SK-N-DZ (cell line): ENCODE measurements around the gene MACROD1.

Experiments
- DNase-seq: peaks from one replicate; pipeline ENCODE4 v3.0.0-alpha.2; 2015; ENCODE audit warnings: low spot score

MACROD1 gene

DNA sequence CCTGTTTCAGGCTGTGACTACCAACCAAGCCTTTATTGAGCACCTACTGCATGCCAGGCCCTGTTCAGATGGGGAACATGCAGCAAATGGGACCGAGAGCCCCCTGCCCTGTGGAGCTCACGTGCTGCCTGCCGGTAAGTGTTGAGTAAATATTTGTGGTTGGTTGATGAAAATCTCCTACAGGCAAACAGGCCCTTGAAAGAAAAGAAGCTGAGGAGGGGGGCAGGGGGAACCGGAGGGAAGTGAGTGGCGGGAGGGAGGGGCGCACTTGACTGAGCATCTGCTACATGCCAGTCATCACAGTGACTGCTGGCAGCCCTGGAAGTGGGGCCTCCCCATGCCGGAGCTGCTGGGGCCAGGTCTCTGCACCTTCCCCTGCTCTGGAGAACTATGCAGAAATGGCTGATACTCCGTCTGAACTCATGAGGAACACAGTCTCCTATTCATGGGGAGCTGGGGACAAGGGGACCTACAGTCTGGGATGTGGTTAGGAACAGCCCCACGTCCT is 34.2 kb downstream of the MACROD1 start:
- no peak for DNase-seq

DNA sequence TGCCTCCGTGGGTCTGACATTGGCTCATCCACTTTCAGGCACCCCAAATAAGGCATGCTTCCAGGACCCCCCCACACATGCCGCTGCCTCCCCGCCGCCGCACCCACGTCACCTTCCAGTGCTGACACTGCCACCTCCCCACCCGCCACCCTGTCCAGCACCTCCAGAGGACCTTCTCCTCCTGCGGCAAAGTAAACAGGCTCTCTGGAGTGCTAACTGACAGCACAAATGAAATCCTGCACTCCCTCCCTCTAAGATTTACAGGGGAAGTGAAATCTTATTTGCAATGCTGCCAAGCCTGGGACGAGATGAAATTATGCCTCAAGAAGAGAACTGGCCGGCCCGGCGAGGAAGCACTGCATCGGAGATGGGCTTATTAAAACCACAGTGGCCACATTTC is 35.3 kb downstream of the MACROD1 start:
- no peak for DNase-seq

DNA sequence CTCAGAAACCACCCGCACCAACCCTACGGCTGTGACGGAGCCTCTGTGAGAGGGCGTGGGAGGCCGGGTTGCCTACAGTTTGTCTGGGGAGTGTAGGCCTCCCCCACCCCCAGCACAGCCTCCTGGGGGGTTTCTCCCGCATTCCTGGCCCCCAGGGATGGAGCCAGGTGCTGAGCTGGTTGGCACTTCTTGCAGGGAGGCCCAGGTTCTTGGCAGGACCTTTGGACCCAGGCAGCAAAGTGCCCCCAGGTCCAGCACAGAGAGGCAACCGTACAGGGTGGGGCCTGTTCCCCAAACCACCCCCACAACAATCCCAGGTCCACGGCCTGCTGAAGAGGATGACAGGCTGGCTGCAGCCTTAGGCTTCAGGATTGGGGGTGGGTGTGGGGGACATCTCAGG is 36.5 kb downstream of the MACROD1 start:
- no peak for DNase-seq

DNA sequence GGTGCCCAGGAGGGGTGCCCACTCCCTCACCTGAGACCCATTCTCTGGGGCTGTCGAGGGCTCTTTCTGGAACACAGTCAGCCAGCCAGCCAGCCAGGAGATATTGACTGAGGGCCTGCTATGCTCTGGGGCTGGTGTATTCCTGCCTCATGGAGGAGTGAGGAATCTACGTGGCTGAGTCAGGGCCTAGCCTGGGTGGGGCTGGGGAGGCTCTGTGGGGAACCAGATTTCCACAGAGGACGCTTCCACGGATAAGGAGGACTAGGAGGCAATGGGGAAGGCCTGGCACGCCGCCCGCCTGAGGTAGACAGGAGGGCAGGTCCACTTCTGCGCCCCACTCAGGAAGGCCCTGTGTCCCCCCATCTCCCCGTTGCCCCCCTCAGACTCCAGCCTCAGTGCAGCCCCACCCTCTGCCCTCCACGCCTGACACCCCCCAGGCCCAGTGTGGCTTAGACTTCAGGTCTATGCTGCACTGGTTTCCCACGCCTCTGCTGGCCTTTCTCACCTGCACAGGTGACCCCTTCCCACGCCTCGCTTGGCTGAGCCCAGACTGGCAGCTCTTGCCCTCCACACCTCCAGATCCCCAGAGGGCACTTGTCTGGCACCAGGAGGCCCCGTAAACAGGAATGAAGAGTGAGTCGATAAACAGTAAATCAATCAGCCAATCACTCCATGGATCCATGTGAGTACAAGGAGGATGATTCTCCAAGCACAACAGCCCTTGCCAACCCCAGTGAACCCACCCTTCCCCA is 37.5 kb downstream of the MACROD1 start:
- no peak for DNase-seq

DNA sequence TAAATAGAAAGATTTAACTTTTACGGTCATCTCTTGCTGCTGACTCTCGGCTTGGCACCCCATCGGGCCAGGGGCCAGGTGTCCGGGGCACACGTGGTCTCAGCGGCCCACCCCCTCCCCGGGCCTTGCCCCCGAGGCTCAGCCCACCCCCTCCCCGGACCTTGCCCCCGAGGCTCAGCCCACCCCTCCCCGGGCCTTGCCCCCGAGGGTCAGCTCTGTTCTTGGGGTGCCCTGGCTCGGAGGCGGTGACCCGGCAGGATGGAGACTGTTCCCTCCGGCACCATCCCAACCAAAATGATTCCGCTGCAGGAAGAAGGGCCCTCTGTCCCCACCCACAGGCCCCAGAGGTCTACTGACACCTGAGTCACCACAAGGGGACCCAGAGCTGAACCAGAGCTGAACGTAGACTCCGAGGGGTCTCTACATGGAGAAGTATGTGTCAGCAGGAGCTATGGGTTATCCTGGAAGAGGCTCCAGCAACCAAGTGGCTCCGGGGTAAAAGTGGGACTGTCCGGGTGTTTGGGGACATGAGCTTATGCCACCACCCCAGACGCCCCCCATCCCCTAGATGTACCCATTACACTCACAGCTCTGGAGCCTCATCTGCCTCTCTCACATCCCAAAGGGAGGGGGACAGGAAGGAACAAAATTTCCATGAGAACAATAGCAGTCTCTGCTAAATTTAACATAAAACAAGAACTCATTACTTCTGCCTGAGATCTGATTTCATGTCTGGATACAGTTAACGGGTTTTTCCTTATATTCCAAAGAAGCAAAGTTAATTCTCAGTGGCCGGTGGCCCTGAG is 38.4 kb downstream of the MACROD1 start:
- no peak for DNase-seq

DNA sequence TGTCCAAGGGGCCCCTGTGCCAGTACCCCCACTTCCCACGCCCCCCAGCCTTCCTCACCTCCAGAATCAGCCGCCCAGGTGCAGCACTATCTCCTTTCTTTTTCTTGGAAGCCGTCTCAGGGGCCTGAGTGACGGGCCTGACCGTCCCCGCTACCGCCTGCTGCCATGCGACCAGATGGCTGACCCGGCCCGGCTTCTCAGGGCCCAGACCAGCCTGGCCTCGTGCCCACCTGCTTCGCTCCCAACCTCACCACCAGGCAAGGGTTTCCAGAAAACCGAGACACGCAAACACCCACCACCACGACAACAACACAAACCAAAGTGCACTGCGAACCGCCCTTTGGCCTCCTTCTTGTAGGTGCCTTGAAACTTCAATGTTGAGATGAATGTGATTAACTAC is 39.1 kb downstream of the MACROD1 start:
- DNase-seq, result no peak

DNA sequence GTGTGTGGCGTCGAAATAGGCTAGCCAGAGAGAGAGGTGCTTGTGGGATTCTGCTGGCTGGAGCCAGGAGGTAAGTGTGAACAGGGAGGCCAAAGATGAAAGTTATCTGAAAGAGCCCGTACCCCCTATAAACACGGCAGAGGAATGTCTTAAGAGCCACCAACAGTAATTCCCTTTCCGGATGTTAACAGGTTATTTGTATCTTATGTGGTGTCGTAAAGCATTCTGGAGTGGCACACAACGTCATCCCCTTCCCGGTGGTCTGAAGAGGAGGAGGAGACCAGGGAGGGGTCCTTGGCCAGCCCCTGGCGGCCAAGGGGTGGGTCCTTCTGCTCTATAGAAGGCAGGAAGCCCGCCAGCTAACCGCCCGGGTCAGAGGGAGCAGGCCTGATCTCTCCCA is 39.5 kb downstream of the MACROD1 start:
- DNase-seq, result no peak

DNA sequence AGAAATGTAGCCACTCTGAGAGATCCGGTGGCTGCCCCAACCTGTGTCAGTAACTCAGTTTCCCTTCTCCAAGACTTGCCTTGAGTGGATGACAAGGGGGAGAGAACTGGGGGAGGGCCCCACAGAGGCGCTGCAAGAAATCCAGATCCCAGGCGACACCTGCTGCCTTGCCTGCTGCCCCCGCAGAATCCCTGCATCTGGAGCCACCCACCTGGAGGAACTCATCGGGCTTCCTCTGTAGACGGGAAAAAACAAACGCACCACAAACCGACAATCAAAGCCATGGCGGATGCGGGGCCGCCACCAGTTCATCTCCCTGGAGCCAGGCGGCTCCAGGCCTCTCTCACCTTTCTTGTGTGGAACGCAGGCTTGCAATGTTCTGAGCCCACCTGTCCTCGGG is 40.2 kb downstream of the MACROD1 start:
- no peak for DNase-seq

DNA sequence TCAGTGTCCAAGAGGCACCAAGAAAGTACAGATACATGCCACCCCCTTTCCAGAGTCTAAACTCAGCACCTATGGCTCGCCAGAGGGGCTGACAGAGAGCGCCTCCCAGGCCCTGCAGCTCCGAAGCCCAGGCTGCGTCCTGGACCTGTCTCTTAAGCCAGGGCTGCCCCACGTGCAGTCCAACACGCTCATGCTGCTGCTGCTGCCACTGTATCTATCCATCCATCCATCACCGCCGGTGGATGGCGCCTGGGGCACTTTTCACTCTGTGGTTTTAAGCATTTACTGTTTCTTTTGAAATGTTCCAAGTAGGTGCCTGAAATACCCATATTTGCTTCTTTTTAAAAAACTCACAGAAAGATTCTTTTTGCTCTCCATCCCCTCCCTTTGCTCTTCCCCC is 41.8 kb downstream of the MACROD1 start:
- no peak for DNase-seq

DNA sequence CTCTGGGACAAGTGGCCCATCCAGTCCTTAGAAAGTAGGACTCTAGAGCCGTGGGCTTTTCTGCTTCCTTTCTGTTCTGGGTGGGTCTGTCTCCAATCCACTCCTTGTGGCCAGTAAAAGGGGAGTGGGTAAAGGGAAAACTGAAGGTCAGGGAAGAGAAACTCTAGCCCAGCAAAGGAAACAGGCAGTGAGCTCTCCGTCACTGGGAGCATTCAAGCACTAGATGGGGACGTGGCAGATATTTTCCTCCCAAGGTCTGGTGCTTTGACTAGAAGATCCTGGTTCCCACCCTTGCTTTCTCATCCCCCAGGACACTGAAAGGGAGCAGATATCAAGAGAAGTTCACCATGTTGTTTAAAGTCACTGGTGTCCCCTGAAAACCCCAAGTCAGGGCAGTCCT is 42.2 kb downstream of the MACROD1 start:
- no peak for DNase-seq

DNA sequence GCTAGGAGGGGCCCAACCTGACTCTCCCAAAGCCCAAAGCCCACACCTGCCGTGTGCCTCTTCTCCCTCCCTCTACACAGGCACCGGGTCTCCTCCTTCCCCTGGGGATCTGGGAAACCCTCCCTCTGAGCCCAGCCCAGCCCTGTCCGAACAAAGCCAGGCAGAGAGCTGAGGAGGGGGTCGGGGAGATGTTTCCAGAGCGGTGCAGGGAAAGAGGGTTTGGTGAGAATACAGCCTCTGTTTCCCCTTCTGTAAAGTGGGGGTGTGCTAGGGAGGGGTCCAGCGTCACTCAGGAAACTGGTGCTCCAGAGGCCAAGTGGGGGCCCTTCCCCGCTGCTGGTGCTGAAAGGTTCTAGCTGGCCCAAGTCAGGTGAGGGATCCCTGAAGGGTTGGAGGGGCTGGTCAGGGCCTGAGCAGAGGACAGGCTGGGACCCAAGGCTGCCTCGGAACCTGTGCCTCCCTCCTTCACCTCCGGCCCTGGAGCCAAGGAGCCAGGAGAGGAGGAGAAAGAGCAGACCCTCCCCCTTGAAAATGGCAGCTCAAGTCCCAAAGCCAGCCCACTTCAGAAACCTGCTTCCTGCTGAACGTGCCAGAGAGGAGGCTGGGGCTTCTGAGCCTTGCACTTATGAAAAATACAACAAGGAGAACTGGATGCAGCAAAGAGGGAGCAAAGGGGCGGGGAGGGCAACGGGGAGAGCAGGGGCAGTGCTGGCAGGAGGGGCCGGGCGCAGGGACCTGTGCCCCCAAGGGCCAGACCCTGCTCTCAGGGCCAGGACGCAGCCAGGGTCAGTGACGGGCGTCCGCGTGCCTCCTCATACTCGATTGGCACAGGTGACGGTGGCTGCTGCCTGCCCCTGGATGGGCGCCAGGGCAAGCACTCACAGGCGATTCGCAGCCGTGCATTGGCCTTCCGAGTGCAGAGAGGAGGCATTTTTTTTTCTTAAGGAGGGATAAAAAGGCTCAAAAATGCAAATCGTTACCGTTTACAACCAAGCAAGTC is 43.2 kb downstream of the MACROD1 start:
- no peak for DNase-seq

DNA sequence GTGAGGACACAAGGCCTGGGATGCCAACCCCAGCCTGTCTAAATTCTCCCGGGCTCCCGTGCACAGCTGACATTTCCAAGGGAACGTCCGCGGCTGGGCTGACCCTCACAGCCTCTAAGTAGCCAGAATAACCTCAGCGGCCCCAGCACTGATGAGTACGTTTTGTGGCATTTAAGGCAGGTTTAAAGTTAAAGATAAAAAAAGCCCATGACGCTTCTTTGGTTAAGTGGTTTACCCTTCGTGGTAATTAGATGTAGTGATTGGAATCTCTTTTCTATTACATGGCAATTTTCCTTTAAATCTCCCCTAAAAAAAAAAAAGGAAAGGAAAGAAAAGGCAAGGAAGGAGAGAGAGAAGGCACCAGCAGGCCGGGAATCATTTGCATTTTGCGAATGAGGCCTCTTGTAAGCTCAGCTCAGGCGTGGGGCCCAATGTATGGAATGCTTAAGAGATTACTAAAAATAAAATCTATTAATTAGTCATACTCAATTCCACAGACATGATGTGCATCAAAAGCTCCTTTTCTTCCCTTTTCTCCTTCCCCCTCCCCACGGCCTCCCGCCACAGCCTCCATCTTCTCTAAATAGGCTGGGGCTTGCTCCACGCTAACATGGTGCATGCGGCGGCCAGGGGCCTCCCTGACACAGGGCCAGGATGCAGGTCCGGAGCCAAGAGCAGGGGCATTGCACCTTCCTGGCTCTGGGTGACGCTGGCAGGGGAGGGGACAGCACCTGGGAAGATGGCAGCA is 44.1 kb downstream of the MACROD1 start:
- no peak for DNase-seq

DNA sequence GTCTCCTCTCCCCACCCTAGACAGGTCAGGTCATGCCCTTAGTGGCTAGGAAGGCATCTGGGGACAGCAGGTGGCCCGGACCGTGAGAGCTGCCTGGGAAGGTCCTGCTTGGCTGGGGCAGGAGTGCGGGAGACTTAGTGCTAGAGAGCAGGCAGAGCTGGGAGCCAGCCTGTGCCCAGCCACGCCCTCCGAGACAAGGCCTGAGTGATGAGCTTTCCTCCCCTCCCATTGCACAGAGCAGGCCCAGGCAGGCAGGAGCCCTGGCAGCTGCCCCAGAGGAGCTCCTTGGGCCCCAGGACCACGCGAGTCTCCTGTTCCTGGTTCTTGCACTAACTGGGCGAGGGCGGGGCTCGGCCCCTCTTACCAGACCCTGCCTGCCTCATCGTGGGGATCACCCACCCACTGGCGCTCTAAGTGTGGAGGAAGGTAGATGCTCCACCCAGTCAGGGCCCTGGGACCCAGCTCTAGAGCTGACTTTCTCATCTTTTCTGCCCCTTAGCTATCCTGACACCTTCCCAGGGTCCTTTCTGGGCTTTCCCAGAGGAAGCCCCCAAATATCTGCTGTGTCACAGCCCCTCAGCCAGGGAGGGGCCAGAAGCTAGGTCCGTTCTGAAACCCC is 44.9 kb downstream of the MACROD1 start:
- DNase-seq, result no peak

DNA sequence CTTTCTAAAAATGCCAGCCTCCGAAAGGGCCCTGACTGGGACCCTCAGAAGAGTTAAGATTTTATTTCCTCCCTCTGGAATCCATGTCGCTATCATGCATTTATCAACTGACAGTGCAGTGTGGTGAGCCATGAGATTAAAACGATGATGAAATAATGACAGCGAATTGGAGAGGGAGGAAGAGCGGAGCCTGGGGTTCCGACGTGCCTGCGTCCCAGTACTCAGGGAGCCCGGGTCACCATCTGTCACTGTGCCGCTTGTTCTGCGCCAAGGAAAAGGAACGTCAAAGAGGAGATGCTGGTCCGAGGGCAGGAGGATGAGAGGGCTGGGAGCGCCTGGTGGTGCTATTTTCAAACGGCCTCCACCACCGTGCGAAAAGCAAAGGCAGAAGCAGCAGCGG is 46.2 kb downstream of the MACROD1 start:
- no peak for DNase-seq

DNA sequence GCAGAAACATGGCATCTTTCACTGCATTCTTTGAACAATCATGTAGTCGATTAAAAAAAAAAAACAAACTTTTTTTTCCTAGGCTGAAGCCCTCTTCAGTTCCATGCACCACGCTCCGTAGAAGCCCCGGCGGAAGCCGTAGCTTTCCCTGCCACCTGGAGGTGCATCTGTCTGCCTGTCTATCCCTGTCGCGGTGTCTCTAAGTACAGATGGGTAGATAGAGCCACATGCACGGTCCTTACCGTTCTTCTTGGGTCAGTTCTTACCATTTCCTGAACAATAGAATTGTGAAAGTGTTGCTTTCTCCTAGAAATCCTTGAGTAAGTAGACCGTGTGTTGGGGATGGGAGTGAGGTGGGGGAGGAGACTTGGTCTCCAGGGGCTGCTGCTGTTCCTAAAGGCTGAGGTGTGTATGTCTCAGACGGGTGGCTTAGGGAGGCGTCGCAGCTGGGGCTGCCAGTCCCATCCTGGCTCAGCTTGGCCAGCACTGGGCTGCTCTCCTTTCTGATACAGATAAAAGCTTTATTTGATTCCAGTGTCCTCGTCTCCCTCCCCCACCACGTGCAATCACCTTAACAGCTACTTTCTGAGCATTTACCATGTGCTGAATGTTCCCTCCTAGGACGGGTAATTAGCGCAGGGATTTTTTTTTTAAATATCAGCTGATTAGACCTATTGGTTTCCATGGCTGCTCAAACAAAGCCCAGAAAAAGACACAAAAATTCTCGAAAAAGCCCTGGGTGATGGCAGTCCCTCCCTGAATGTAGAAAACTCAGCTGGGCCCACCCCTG is 46.8 kb downstream of the MACROD1 start:
- no peak for DNase-seq

DNA sequence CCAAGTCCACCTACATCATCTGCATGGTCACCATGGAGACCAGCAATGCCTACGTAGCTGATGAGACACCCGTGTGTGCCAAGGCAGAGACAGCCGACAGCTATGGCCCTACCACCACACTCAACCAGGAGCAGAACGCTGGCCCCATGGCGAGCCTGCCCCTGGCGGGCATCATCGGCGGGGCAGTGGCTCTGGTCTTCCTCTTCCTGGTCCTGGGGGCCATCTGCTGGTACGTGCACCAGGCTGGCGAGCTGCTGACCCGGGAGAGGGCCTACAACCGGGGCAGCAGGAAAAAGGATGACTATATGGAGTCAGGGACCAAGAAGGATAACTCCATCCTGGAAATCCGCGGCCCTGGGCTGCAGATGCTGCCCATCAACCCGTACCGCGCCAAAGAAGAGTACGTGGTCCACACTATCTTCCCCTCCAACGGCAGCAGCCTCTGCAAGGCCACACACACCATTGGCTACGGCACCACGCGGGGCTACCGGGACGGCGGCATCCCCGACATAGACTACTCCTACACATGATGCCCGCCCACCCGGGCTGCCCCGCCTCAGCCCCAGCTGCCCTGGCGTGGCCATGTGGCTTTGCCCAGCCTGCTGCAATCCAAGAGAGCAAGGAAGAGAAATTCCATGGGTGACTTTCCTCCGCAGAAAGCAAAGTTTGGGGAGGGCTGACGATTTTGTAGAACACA is 48.0 kb downstream of the MACROD1 start:
- DNase-seq, result no peak

DNA sequence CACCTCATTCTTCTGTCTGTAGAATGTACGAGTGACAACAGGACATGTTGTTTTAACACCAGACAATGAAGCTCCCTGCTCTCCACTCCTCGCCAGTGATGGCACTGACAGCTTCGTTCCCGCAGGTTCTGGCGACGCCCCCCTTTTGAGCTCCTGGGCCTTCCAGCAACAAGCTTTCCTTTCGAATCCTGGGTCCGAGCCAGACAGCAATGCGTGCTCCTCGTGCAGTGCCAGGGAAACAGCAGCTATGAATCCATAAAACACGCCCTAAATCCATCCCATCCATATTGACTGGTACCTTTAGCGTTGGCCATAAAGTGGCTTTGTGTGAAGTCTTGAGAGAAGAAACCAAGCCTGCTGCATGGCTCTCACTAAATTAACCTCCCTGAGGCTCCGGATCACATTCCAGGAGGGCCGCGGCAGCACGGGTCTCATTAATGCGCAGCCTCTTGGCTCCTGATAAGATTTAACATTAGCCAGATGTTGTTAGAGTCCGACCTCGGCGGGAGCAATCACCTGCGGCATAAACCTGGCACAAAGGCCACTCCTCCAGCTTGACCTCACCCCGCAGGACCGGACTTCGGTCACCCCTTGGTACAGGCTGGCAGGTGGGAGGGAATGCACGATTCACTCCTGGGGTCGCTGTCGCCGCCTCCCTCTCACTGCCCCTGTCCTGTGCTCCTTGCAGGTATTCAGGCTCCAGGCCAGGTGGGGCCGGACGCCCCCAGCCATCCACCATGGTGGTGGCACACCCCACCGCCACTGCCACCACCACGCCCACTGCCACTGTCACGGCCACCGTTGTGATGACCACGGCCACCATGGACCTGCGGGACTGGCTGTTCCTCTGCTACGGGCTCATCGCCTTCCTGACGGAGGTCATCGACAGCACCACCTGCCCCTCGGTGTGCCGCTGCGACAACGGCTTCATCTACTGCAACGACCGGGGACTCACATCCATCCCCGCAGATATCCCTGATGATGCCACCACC is 50.1 kb downstream of the MACROD1 start:
- no peak for DNase-seq

DNA sequence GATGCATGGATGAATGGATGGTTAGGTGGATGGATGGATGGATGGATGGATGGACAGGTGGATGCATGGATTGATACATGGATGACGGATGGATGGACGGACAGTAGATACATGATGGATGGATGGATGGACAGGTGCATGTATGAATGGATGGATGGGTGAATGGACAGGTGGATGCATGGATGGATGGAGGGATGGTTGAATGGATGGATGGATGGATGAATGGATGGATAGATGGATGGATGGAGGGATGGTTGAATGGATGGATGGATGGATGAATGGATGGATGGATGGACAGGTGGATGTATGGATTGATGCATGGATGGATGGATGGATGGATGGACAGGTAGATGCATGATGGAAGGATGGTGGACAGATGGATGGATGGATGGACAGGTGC is 51.7 kb downstream of the MACROD1 start:
- no peak for DNase-seq
